SK-N-SH (cell line): ENCODE data around the gene CCDC91. TPM values are rescaled to one million over a fixed set of nuclear protein-coding genes. Genes with fewer than 3 reads are reported as not detected.

Experiments used
- CTCF ChIA-PET: fragments of 300-600, 350-600 bp; formaldehyde crosslinking; extraction: SDS; loops from one replicate; lab custom pipeline; 2021; lab: Yijun Ruan, JAX
- POLR2A ChIA-PET: fragments of 350-600 bp; sonication (Branson Sonifier 250); formaldehyde crosslinking; extraction: SDS; loops from one replicate; lab custom pipeline; 2020; ENCODE audit warnings: antibody characterized with exemption, inconsistent platforms; lab: Yijun Ruan, JAX
- DNase-seq: peaks from one replicate; pipeline ENCODE4 v3.0.0; 2012
- H2AFZ ChIP-seq: fragments of 200-600 bp; sonication (generic); 2 replicates; pipeline ENCODE4 v1.8.1; 2016; ENCODE audit warnings: antibody characterized with exemption, mild to moderate bottlenecking, low read depth
- H3F3A ChIP-seq: fragments of 200-600 bp; sonication (generic); replicated peaks from 2 replicates; pipeline ENCODE3; 2016; ENCODE audit warnings: antibody characterized with exemption, mild to moderate bottlenecking; ENCODE audit not compliant: insufficient read depth
- H3K27ac ChIP-seq, 2 experiments: fragments of 200-500 bp in 1 of 2; fragments of 200-600 bp in 1 of 2; sonication (Bioruptor generic) in 1 of 2; sonication (generic), shearing (Covaris generic) in 1 of 2; 2 replicates each; pipeline versions ENCODE4 v1.5.1 to v1.6.1; 2014 to 2016; ENCODE audit warnings: low read depth in 2 of 2, inconsistent platforms in 1 of 2, low read length in 1 of 2, mild to moderate bottlenecking in 1 of 2, mixed read lengths in 1 of 2
- H3K27me3 ChIP-seq: fragments of 200-600 bp; sonication (generic), shearing (Covaris generic); 2 replicates; pipeline ENCODE4 v1.6.1; 2016; ENCODE audit warnings: mixed run types; ENCODE audit not compliant: insufficient read depth
- H3K36me3 ChIP-seq, 2 experiments: fragments of 200-500 bp in 1 of 2; fragments of 200-600 bp in 1 of 2; sonication (Bioruptor generic) in 1 of 2; sonication (generic) in 1 of 2; replicated peaks in 1 of 2; 2 replicates each; pipeline versions ENCODE3 to v1.5.1; 2014 to 2016; ENCODE audit warnings: low read length in 1 of 2, mild to moderate bottlenecking in 1 of 2; ENCODE audit not compliant: insufficient read depth in 2 of 2, control insufficient read depth in 1 of 2
- H3K4me1 ChIP-seq, 2 experiments: fragments of 200-500 bp in 1 of 2; fragments of 200-600 bp in 1 of 2; sonication (Bioruptor generic) in 1 of 2; sonication (generic), shearing (Covaris generic) in 1 of 2; 2 replicates each; pipeline versions ENCODE4 v1.5.1 to v1.6.1; 2014 to 2016; ENCODE audit warnings: low read depth in 1 of 2, low read length in 1 of 2, mixed run types in 1 of 2; ENCODE audit not compliant: insufficient read depth in 2 of 2, control insufficient read depth in 1 of 2
- H3K4me2 ChIP-seq: fragments of 200-600 bp; sonication (generic), shearing (Covaris generic); 2 replicates; pipeline ENCODE4 v1.6.1; 2017; ENCODE audit warnings: mixed run types
- H3K4me3 ChIP-seq, 2 experiments: fragments of 200-500 bp in 1 of 2; fragments of 200-600 bp in 1 of 2; sonication (Bioruptor generic) in 1 of 2; sonication (generic), shearing (Covaris generic) in 1 of 2; 2 replicates each; pipeline versions ENCODE4 v1.5.1 to v1.8.1; 2014 to 2016; ENCODE audit warnings: low read depth in 2 of 2, inconsistent platforms in 1 of 2, low read length in 1 of 2, mild to moderate bottlenecking in 1 of 2, mixed read lengths in 1 of 2, moderate library complexity in 1 of 2
- H3K79me2 ChIP-seq: fragments of 200-600 bp; sonication (generic); 2 replicates; pipeline ENCODE4 v1.8.1; 2017; ENCODE audit warnings: mild to moderate bottlenecking; ENCODE audit not compliant: insufficient read depth
- H3K9ac ChIP-seq: fragments of 200-600 bp; sonication (generic); 2 replicates; pipeline ENCODE4 v1.6.1; 2017; ENCODE audit warnings: mixed run types
- H3K9me2 ChIP-seq: fragments of 200-600 bp; sonication (generic); 2 replicates; pipeline ENCODE4 v1.6.1; 2017; ENCODE audit warnings: mixed run types
- H3K9me3 ChIP-seq: fragments of 200-600 bp; sonication (generic); 2 replicates; pipeline ENCODE4 v1.6.1; 2017; ENCODE audit warnings: mixed run types, mild to moderate bottlenecking, moderate library complexity
- H4K20me1 ChIP-seq: fragments of 200-600 bp; sonication (generic); 2 replicates; pipeline ENCODE4 v1.6.1; 2017; ENCODE audit warnings: mild to moderate bottlenecking, mixed run types; ENCODE audit not compliant: insufficient read depth
- ELF1 ChIP-seq: IDR thresholded peaks from 2 replicates; pipeline ENCODE4 v1.4.0; 2012
- FOSL2 ChIP-seq: IDR thresholded peaks from 2 replicates; pipeline ENCODE4 v1.4.0; 2012; ENCODE audit warnings: low read depth, mild to moderate bottlenecking, moderate library complexity, borderline replicate concordance
- FOXJ3 ChIP-seq: sonication (generic); formaldehyde crosslinking; IDR thresholded peaks from 2 replicates; pipeline ENCODE4 v1.5.1; 2020; ENCODE audit warnings: mild to moderate bottlenecking, missing genetic modification reagents
- FOXM1 ChIP-seq: IDR thresholded peaks from 2 replicates; pipeline ENCODE4 v1.4.0; 2012; ENCODE audit warnings: low read depth, mild to moderate bottlenecking
- GABPA ChIP-seq: IDR thresholded peaks from 2 replicates; pipeline ENCODE4 v1.4.0; 2012; ENCODE audit warnings: low read depth, mild to moderate bottlenecking
- GATA2 ChIP-seq: sonication (generic); formaldehyde crosslinking; IDR thresholded peaks from 2 replicates; pipeline ENCODE4 v1.5.0; 2020; ENCODE audit warnings: mild to moderate bottlenecking, missing genetic modification reagents
- JUND ChIP-seq: IDR thresholded peaks from 2 replicates; pipeline ENCODE4 v1.4.0; 2012
- NFIC ChIP-seq: IDR thresholded peaks from 2 replicates; pipeline ENCODE4 v1.4.0; 2012; ENCODE audit warnings: borderline replicate concordance
- NRF1 ChIP-seq: IDR thresholded peaks from 2 replicates; pipeline ENCODE4 v1.6.1; 2012; ENCODE audit warnings: low read depth, mild to moderate bottlenecking, low read length
- POLR2AphosphoS5 ChIP-seq: IDR thresholded peaks from 2 replicates; pipeline ENCODE4 v1.6.1; 2012; ENCODE audit warnings: low read depth, low read length
- RCOR1 ChIP-seq: fragments of 150-350 bp; IDR thresholded peaks from 2 replicates; pipeline ENCODE4 v1.6.1; 2017; ENCODE audit warnings: antibody characterized with exemption, low read length
- RFX5 ChIP-seq: IDR thresholded peaks from 2 replicates; pipeline ENCODE4 v1.6.1; 2012; ENCODE audit warnings: mild to moderate bottlenecking, improper control_type of control experiment, low read length
- SIN3A ChIP-seq: IDR thresholded peaks from 2 replicates; pipeline ENCODE4 v1.6.1; 2012; ENCODE audit warnings: low read depth, mild to moderate bottlenecking, low read length, moderate library complexity, borderline replicate concordance
- SMC3 ChIP-seq: IDR thresholded peaks from 2 replicates; pipeline ENCODE4 v1.6.1; 2012; ENCODE audit warnings: low read depth, low read length, improper control_type of control experiment
- TAF1 ChIP-seq: IDR thresholded peaks from 2 replicates; pipeline ENCODE4 v1.6.1; 2012; ENCODE audit warnings: low read depth, mild to moderate bottlenecking, low read length, moderate library complexity, borderline replicate concordance
- TCF12 ChIP-seq: IDR thresholded peaks from 2 replicates; pipeline ENCODE4 v1.4.0; 2012
- TEAD4 ChIP-seq: IDR thresholded peaks from 2 replicates; pipeline ENCODE4 v1.4.0; 2012; ENCODE audit warnings: mild to moderate bottlenecking, borderline replicate concordance; ENCODE audit not compliant: insufficient read depth
- YY1 ChIP-seq: IDR thresholded peaks from 2 replicates; pipeline ENCODE4 v1.4.0; 2012; ENCODE audit warnings: low read depth, mild to moderate bottlenecking
- WGBS: methylation state at CpG from one replicate; pipeline ENCODE4 v1.1.6; 2017; ENCODE audit warnings: low lambda C conversion rate; 5-methylcytosine and 5-hydroxymethylcytosine counted together
- polyA plus RNA-seq, 3 experiments: library from polyadenylated mRNA; depleted of rRNA; stranded (reverse); fragments of >200 nt; gene quantifications; 2 replicates each; pipeline ENCODE4 v1.2.3, GENCODE V29; 2012
- TF ChIP-seq, protein P1 (sequence below): fragments of 150-350 bp; IDR thresholded peaks from 2 replicates; pipeline ENCODE4 v1.6.1; 2016; ENCODE audit warnings: mild to moderate bottlenecking, low read depth, low read length
- TF ChIP-seq, protein P2 (sequence below): IDR thresholded peaks from 2 replicates; pipeline ENCODE4 v1.4.0; 2012; ENCODE audit warnings: low read depth, borderline replicate concordance
- TF ChIP-seq, protein P3 (sequence below): IDR thresholded peaks from 2 replicates; pipeline ENCODE4 v1.4.0; 2012; ENCODE audit warnings: low read depth
- TF ChIP-seq, protein P4 (sequence below): IDR thresholded peaks from 2 replicates; pipeline ENCODE4 v1.4.0; 2012; ENCODE audit warnings: low read depth, borderline replicate concordance
- TF ChIP-seq, protein P5 (sequence below): fragments of 200-600 bp; sonication (generic); IDR thresholded peaks from 2 replicates; pipeline ENCODE4 v1.6.1; 2017; ENCODE audit warnings: antibody characterized with exemption, mild to moderate bottlenecking, moderate library complexity

Gene CCDC91
- polyA plus RNA-seq, 1 of the 3 experiments (the other 2 are of a cell fraction), result 13.0 TPM

DNA sequence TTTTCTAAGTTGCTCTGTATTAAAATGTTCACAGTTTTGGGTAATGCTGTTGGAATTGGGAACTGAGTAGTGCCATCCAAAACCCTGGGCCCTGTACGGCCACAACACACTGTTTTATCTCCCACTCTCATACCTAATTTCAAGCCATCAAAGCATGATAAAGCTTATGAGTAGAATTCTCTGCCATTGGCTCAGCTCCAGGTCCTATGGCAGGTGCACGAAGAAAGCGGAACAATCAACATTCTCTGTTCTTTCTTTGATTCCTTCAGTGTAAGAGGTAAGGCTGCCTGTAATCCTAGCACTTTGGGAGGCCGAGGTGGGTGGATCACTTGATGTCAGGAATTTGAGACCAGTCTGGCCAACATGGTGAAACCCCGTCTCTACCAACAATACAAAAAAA is 394.9 kb downstream of the CCDC91 start:
- H4K20me1 ChIP-seq, result no peaks in the 10 kb centered on the region
- TF ChIP-seq NRF1 (no peak), JUND (no peak), FOSL2 (no peak), ELF1 (no peak), YY1 (no peak), RCOR1 (no peak), POLR2AphosphoS5 (no peak)
- TF ChIP-seq, protein P1, sequence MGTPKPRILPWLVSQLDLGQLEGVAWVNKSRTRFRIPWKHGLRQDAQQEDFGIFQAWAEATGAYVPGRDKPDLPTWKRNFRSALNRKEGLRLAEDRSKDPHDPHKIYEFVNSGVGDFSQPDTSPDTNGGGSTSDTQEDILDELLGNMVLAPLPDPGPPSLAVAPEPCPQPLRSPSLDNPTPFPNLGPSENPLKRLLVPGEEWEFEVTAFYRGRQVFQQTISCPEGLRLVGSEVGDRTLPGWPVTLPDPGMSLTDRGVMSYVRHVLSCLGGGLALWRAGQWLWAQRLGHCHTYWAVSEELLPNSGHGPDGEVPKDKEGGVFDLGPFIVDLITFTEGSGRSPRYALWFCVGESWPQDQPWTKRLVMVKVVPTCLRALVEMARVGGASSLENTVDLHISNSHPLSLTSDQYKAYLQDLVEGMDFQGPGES, result no peak
- TF ChIP-seq, protein P2, sequence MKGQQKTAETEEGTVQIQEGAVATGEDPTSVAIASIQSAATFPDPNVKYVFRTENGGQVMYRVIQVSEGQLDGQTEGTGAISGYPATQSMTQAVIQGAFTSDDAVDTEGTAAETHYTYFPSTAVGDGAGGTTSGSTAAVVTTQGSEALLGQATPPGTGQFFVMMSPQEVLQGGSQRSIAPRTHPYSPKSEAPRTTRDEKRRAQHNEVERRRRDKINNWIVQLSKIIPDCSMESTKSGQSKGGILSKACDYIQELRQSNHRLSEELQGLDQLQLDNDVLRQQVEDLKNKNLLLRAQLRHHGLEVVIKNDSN, result no peak
- TF ChIP-seq, protein P3, sequence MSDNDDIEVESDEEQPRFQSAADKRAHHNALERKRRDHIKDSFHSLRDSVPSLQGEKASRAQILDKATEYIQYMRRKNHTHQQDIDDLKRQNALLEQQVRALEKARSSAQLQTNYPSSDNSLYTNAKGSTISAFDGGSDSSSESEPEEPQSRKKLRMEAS, result no peak
- H3K4me1 ChIP-seq, result peaks cover 0 to 2% of the 10 kb centered on the region in 2 experiments; a peak in 1 of 4 replicates
- 83% methylated on average over 5 of the region's 5 CpGs for WGBS
- no peaks in the 10 kb centered on the region for H3F3A ChIP-seq
- no peaks in the 10 kb centered on the region for H3K27me3 ChIP-seq
- no peaks in the 10 kb centered on the region for H3K36me3 ChIP-seq
- no peak overlapping the region for H3K4me2 ChIP-seq
- H3K4me3 ChIP-seq, result no peak overlapping the region
- ChIA-PET POLR2A (no interaction called here), CTCF (interaction anchor here (1.5 kb wide), 1 partner anchor 18 kb away, joined by 3 read pairs; no protein-coding TSS in a partner anchor)
- no peaks in the 10 kb centered on the region for H3K9me2 ChIP-seq
- H3K79me2 ChIP-seq, result no peaks in the 10 kb centered on the region
- H3K9ac ChIP-seq, result no peak overlapping the region
- H2AFZ ChIP-seq, result no peak overlapping the region
- H3K9me3 ChIP-seq, result no peaks in the 10 kb centered on the region
- H3K27ac ChIP-seq, result no peak overlapping the region
- no peak for DNase-seq

DNA sequence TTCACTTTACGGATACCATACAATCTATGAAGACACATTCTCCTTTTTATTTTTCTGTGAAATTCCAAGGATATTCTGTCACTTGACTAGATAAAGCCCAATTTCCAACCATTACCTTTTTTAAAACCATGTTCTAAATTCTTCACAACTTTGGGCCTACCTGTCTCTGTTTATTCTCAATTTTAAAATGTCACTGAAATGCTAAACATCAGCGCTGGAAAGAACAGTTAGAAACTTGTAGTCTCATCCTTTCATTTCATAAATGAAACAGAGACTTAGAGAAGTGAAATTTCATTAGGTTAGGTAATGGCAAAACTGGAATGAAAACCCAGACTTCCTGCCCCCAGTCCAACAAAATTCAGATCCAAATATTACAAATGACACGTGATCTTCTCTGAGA is 396.2 kb downstream of the CCDC91 start:
- Histone ChIP-seq H4K20me1 (no peaks in the 10 kb centered on the region), H2AFZ (no peak overlapping the region), H3K79me2 (no peaks in the 10 kb centered on the region), H3K9ac (no peak overlapping the region), H3K4me2 (no peak overlapping the region), H3F3A (no peaks in the 10 kb centered on the region), H3K27ac (no peak overlapping the region), H3K27me3 (no peaks in the 10 kb centered on the region), H3K9me2 (no peaks in the 10 kb centered on the region), H3K4me1 (peaks cover 0 to 2% of the 10 kb centered on the region in 2 experiments; a peak in 1 of 4 replicates), H3K9me3 (no peaks in the 10 kb centered on the region), H3K4me3 (no peak overlapping the region), H3K36me3 (no peaks in the 10 kb centered on the region)
- TF ChIP-seq, protein P4, sequence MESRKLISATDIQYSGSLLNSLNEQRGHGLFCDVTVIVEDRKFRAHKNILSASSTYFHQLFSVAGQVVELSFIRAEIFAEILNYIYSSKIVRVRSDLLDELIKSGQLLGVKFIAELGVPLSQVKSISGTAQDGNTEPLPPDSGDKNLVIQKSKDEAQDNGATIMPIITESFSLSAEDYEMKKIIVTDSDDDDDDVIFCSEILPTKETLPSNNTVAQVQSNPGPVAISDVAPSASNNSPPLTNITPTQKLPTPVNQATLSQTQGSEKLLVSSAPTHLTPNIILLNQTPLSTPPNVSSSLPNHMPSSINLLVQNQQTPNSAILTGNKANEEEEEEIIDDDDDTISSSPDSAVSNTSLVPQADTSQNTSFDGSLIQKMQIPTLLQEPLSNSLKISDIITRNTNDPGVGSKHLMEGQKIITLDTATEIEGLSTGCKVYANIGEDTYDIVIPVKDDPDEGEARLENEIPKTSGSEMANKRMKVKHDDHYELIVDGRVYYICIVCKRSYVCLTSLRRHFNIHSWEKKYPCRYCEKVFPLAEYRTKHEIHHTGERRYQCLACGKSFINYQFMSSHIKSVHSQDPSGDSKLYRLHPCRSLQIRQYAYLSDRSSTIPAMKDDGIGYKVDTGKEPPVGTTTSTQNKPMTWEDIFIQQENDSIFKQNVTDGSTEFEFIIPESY, result no peak
- TF ChIP-seq SIN3A, result no peak
- TF ChIP-seq NFIC, result no peak
- TF ChIP-seq FOXM1, result no peak
- TF ChIP-seq RFX5, result no peak
- no peak for TF ChIP-seq RCOR1
- TF ChIP-seq TCF12, result no peak
- TF ChIP-seq GATA2 (CRISPR knock-in tag), result no peak
- no peak for TF ChIP-seq GABPA
- TF ChIP-seq TAF1, result no peak
- TF ChIP-seq SMC3, result no peak
- TF ChIP-seq, protein P2, result no peak
- TF ChIP-seq FOXJ3 (CRISPR knock-in tag), result no peak
- no peak for TF ChIP-seq TEAD4
- TF ChIP-seq, protein P5, sequence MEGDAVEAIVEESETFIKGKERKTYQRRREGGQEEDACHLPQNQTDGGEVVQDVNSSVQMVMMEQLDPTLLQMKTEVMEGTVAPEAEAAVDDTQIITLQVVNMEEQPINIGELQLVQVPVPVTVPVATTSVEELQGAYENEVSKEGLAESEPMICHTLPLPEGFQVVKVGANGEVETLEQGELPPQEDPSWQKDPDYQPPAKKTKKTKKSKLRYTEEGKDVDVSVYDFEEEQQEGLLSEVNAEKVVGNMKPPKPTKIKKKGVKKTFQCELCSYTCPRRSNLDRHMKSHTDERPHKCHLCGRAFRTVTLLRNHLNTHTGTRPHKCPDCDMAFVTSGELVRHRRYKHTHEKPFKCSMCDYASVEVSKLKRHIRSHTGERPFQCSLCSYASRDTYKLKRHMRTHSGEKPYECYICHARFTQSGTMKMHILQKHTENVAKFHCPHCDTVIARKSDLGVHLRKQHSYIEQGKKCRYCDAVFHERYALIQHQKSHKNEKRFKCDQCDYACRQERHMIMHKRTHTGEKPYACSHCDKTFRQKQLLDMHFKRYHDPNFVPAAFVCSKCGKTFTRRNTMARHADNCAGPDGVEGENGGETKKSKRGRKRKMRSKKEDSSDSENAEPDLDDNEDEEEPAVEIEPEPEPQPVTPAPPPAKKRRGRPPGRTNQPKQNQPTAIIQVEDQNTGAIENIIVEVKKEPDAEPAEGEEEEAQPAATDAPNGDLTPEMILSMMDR, result no peak
- TF ChIP-seq ELF1, result no peak
- ChIA-PET CTCF (interaction anchor here (0.7 kb wide), 1 partner anchor 439 kb away, joined by 3 read pairs; no protein-coding TSS in a partner anchor), POLR2A (no interaction called here)
- DNase-seq, result no peak
- 62% methylated on average over 3 of the region's 3 CpGs for WGBS
